OCI-LY3 (cell line): ENCODE measurements around the gene HSD17B10.

Experiments
- H2AFZ ChIP-seq: fragments of 200-600, 300-600 bp; shearing (Covaris generic); 2 replicates; pipeline ENCODE4 v1.6.0; 2014; ENCODE audit warnings: antibody characterized with exemption, low read depth, low read length
- H3K27ac ChIP-seq: fragments of 200-600, 300-600 bp; sonication (generic); 2 replicates; pipeline ENCODE4 v1.5.1; 2014; ENCODE audit warnings: mild to moderate bottlenecking, low read length, moderate library complexity, mixed read lengths
- H3K27me3 ChIP-seq: fragments of 200-600, 300-600 bp; sonication (generic); 2 replicates; pipeline ENCODE4 v1.6.1; 2014; ENCODE audit warnings: low read depth, low read length, mixed read lengths
- H3K36me3 ChIP-seq: fragments of 200-600, 300-600 bp; sonication (generic); replicated peaks from 2 replicates; pipeline ENCODE3; 2014; ENCODE audit warnings: low read depth, low read length, mixed read lengths
- H3K4me1 ChIP-seq: fragments of 300-600, 200-600 bp; sonication (generic); 2 replicates; pipeline ENCODE4 v1.6.1; 2014; ENCODE audit warnings: low read length, mixed read lengths
- H3K4me2 ChIP-seq: fragments of 200-600, 300-600 bp; sonication (generic); 2 replicates; pipeline ENCODE4 v1.6.1; 2014; ENCODE audit warnings: low read length, mixed read lengths
- H3K4me3 ChIP-seq: fragments of 300-600, 200-600 bp; sonication (generic); 2 replicates; pipeline ENCODE4 v1.5.1; 2014; ENCODE audit warnings: antibody characterized with exemption, mild to moderate bottlenecking, low read length, moderate library complexity
- H3K79me2 ChIP-seq: fragments of 300-600, 200-600 bp; shearing (Covaris generic); 2 replicates; pipeline ENCODE4 v1.6.1; 2014; ENCODE audit warnings: mild to moderate bottlenecking, low read length, mixed read lengths
- H3K9ac ChIP-seq: fragments of 300-600, 200-600 bp; shearing (Covaris generic); 2 replicates; pipeline ENCODE4 v1.6.0; 2014; ENCODE audit warnings: mild to moderate bottlenecking, low read length, moderate library complexity
- H3K9me3 ChIP-seq: fragments of 200-600, 300-600 bp; shearing (Covaris generic); 2 replicates; pipeline ENCODE4 v1.6.1; 2014; ENCODE audit warnings: low read length, mixed read lengths; ENCODE audit not compliant: insufficient read depth
- H4K20me1 ChIP-seq: fragments of 200-600, 300-600 bp; sonication (generic); 2 replicates; pipeline ENCODE4 v1.6.1; 2016; ENCODE audit warnings: low read length, mixed read lengths; ENCODE audit not compliant: insufficient read depth
- CTCF ChIP-seq: fragments of 200-600, 300-600 bp; sonication (generic); IDR thresholded peaks from 2 replicates; pipeline ENCODE4 v1.5.1; 2014; ENCODE audit warnings: antibody characterized with exemption, low read length, low read depth
- EZH2phosphoT487 ChIP-seq: fragments of 200-600 bp; shearing (Covaris generic); IDR thresholded peaks from 2 replicates; pipeline ENCODE4 v1.6.1; 2018; ENCODE audit warnings: antibody characterized with exemption, mixed run types, low read depth

The HSD17B10 gene

DNA sequence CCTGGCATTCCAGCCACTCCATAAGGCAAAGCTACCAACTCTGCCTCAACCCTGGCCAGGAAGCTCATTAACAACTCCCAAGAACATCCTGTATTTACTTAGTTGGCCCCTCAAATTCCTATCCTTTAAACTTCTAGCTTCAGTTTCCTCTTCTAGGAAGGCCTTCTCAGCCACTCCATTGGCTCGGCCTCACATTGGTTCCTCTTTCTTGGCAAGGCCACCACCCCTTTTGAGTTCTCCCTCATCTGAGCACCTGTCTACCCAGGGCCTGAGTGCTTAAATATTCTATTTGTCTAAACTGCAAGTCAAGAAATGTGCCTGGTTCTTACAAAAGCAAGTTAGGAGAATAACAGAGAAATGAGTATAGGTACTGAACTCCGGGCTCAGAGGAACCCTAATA lies 21.7 kb downstream of the HSD17B10 start:
- H3K27ac ChIP-seq: no peak overlapping the region
- peaks cover 44% of the 10 kb centered on the region for H3K36me3 ChIP-seq
- H3K4me1 ChIP-seq: no peaks in the 10 kb centered on the region
- H3K4me2 ChIP-seq: no peak overlapping the region
- H3K9me3 ChIP-seq: no peaks in the 10 kb centered on the region
- H2AFZ ChIP-seq: no peak overlapping the region
- no peaks in the 10 kb centered on the region for H3K27me3 ChIP-seq
- no peak for TF ChIP-seq EZH2phosphoT487
- no peak for TF ChIP-seq CTCF
- H3K79me2 ChIP-seq: peaks cover 39% of the 10 kb centered on the region
- H3K9ac ChIP-seq: no peak overlapping the region
- H4K20me1 ChIP-seq: 0 out of 2 replicates have a peak, but pooled peaks cover 12% of the 10 kb centered on the region
- H3K4me3 ChIP-seq: no peak overlapping the region

DNA sequence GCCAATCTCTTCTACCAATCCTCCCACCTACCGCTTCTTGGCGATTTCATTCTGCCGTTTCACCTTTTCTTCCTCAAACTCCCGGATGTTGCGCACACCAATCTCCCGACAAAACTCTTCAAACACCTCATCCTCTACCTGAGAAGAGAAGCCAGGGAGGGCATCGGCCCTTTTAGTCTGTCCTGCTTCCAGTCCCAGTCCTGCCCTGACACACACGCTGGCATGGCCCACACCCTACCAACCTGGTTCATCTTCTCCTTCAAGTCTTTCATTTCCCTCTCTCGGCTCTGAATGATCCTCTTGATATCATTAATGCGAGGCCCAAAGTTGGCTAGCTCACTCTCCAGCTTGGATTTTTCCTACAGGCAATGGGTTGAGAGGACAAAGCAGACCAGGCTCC lies 30.6 kb downstream of the HSD17B10 start:
- TF ChIP-seq EZH2phosphoT487 (no peak), CTCF (no peak)
- no peak overlapping the region for H3K27ac ChIP-seq
- H3K4me1 ChIP-seq: no peaks in the 10 kb centered on the region
- no peak overlapping the region for H2AFZ ChIP-seq
- no peak overlapping the region for H3K4me2 ChIP-seq
- H4K20me1 ChIP-seq: no peaks in the 10 kb centered on the region
- no peaks in the 10 kb centered on the region for H3K27me3 ChIP-seq
- H3K4me3 ChIP-seq: no peak overlapping the region
- H3K9ac ChIP-seq: no peak overlapping the region
- H3K79me2 ChIP-seq: no peaks in the 10 kb centered on the region
- peaks cover 48% of the 10 kb centered on the region for H3K36me3 ChIP-seq
- no peaks in the 10 kb centered on the region for H3K9me3 ChIP-seq

- H3K36me3 ChIP-seq: peaks cover 36% of the 10 kb centered on the region
- TF ChIP-seq CTCF (no peak), EZH2phosphoT487 (no peak)
- H3K4me3 ChIP-seq: no peak overlapping the region
- H3K79me2 ChIP-seq: no peaks in the 10 kb centered on the region
- H4K20me1 ChIP-seq: no peaks in the 10 kb centered on the region
- no peaks in the 10 kb centered on the region for H3K9me3 ChIP-seq
- no peak overlapping the region for H3K4me2 ChIP-seq
- H3K4me1 ChIP-seq: no peaks in the 10 kb centered on the region
- no peak overlapping the region for H2AFZ ChIP-seq
- no peak overlapping the region for H3K9ac ChIP-seq
- H3K27ac ChIP-seq: no peak overlapping the region
- H3K27me3 ChIP-seq: no peaks in the 10 kb centered on the region
Measured at GRCh38 chrX:53398216-53398615, 36.0 kb downstream of the HSD17B10 start.

- no peaks in the 10 kb centered on the region for H3K79me2 ChIP-seq
- H2AFZ ChIP-seq: no peak overlapping the region
- H3K4me2 ChIP-seq: no peak overlapping the region
- H3K4me3 ChIP-seq: no peak overlapping the region
- H3K9ac ChIP-seq: no peak overlapping the region
- H3K4me1 ChIP-seq: no peaks in the 10 kb centered on the region
- no peak overlapping the region for H3K27ac ChIP-seq
- H3K36me3 ChIP-seq: peaks cover 28% of the 10 kb centered on the region
- TF ChIP-seq EZH2phosphoT487: no peak
- no peak for TF ChIP-seq CTCF
- no peaks in the 10 kb centered on the region for H3K27me3 ChIP-seq
- no peaks in the 10 kb centered on the region for H4K20me1 ChIP-seq
- no peaks in the 10 kb centered on the region for H3K9me3 ChIP-seq
Measured at GRCh38 chrX:53395605-53396298, 38.4 kb downstream of the HSD17B10 start.
